HepG2 (cell line): Measurements from ENCODE around the gene TAT. TPM values are rescaled to one million over a fixed set of nuclear protein-coding genes. Genes with fewer than 3 reads are reported as not detected.

ENCODE experiments used
- ARHGAP35 ChIP-seq: sonication (generic); formaldehyde crosslinking; IDR thresholded peaks from 2 replicates; pipeline ENCODE4 v1.9.0; 2022; ENCODE audit warnings: mild to moderate bottlenecking, inconsistent platforms, moderate library complexity, missing genetic modification reagents, borderline replicate concordance
- ATF3 ChIP-seq: sonication (generic); formaldehyde crosslinking; IDR thresholded peaks from 2 replicates; pipeline ENCODE4 v1.4.0; 2020; ENCODE audit warnings: missing genetic modification reagents
- HMG20A ChIP-seq: IDR thresholded peaks from 2 replicates; pipeline ENCODE4 v1.6.1; 2016; ENCODE audit warnings: borderline replicate concordance
- KLF9 ChIP-seq: IDR thresholded peaks from 2 replicates; pipeline ENCODE4 v1.6.1; 2016; ENCODE audit warnings: low read depth
- MTF1 ChIP-seq: sonication (generic); formaldehyde crosslinking; IDR thresholded peaks from 2 replicates; pipeline ENCODE4 v1.5.0; 2020; ENCODE audit warnings: missing genetic modification reagents
- SMAD1 ChIP-seq: sonication (generic); formaldehyde crosslinking; IDR thresholded peaks from 2 replicates; pipeline ENCODE4 v1.4.0; 2020; ENCODE audit warnings: missing genetic modification reagents, low read depth, mild to moderate bottlenecking, borderline replicate concordance
- THAP7 ChIP-seq: sonication (generic); formaldehyde crosslinking; IDR thresholded peaks from 2 replicates; pipeline ENCODE4 v1.8.1; 2023; ENCODE audit warnings: mild to moderate bottlenecking, missing genetic modification reagents
- TSC22D2 ChIP-seq: sonication (generic); formaldehyde crosslinking; IDR thresholded peaks from 2 replicates; pipeline ENCODE4 v1.5.1; 2020; ENCODE audit warnings: missing genetic modification reagents, mild to moderate bottlenecking, borderline replicate concordance
- YY1 ChIP-seq: IDR thresholded peaks from 2 replicates; pipeline ENCODE4 v1.6.1; 2011; ENCODE audit warnings: low read length, low read depth, moderate library complexity, mild to moderate bottlenecking; ENCODE audit not compliant: insufficient read depth, insufficient replicate concordance
- ZBTB3 ChIP-seq: sonication (generic); formaldehyde crosslinking; IDR thresholded peaks from 2 replicates; pipeline ENCODE4 v1.4.0; 2020; ENCODE audit warnings: low read depth, mild to moderate bottlenecking, moderate library complexity, missing genetic modification reagents, borderline replicate concordance
- ZFAT ChIP-seq: sonication (generic); formaldehyde crosslinking; conservative IDR thresholded peaks from 2 replicates; pipeline ENCODE4 v1.8.1; 2023; ENCODE audit warnings: missing genetic modification reagents, inconsistent platforms
- ZNF18 ChIP-seq: sonication (generic); formaldehyde crosslinking; IDR thresholded peaks from 2 replicates; pipeline ENCODE4 v1.8.0; 2022; ENCODE audit warnings: mild to moderate bottlenecking, missing genetic modification reagents; ENCODE audit not compliant: insufficient replicate concordance
- ZNF292 ChIP-seq: sonication (generic); formaldehyde crosslinking; IDR thresholded peaks from 2 replicates; pipeline ENCODE4 v1.8.1; 2022; ENCODE audit warnings: mild to moderate bottlenecking, low read depth, missing genetic modification reagents, borderline replicate concordance
- ZNF362 ChIP-seq: sonication (generic); formaldehyde crosslinking; IDR thresholded peaks from 2 replicates; pipeline ENCODE4 v1.4.0; 2020; ENCODE audit warnings: missing genetic modification reagents, mild to moderate bottlenecking, borderline replicate concordance
- ZNF432 ChIP-seq: sonication (generic); formaldehyde crosslinking; IDR thresholded peaks from 2 replicates; pipeline ENCODE4 v1.5.0; 2020; ENCODE audit warnings: missing genetic modification reagents, mild to moderate bottlenecking, borderline replicate concordance
- ZNF580 ChIP-seq: IDR thresholded peaks from 2 replicates; pipeline ENCODE4 v1.6.1; 2016; ENCODE audit warnings: low read depth, borderline replicate concordance
- ZNF609 ChIP-seq: sonication (generic); formaldehyde crosslinking; IDR thresholded peaks from 2 replicates; pipeline ENCODE4 v1.4.0; 2020; ENCODE audit warnings: mild to moderate bottlenecking, missing genetic modification reagents, borderline replicate concordance
- ZNF614 ChIP-seq: IDR thresholded peaks from 2 replicates; pipeline ENCODE4 v1.6.1; 2018; ENCODE audit warnings: missing biosample characterization, missing genetic modification reagents, inconsistent platforms, borderline replicate concordance
- ZNF7 ChIP-seq: IDR thresholded peaks from 2 replicates; pipeline ENCODE4 v1.6.1; 2016; ENCODE audit warnings: missing biosample characterization, missing genetic modification reagents
- ZNF75D ChIP-seq: sonication (generic); formaldehyde crosslinking; IDR thresholded peaks from 2 replicates; pipeline ENCODE4 v1.8.1; 2023; ENCODE audit warnings: missing genetic modification reagents, mild to moderate bottlenecking, borderline replicate concordance
- ZNF780A ChIP-seq: sonication (generic); formaldehyde crosslinking; IDR thresholded peaks from 2 replicates; pipeline ENCODE4 v1.8.0; 2022; ENCODE audit warnings: mild to moderate bottlenecking, missing genetic modification reagents, moderate library complexity
- polyA plus RNA-seq, 8 experiments: library from polyadenylated mRNA; depleted of rRNA in 3 of 8; stranded (reverse) in 7 of 8; unstranded in 1 of 8; fragments of >200 nt; fragmentation: Illumina TruSeq in 4 of 8; extraction: Trizol in 4 of 8; gene quantifications; 2 replicates each; pipeline versions ENCODE4 v1.2.1 to v1.2.3, GENCODE V29; 2011 to 2016; ENCODE audit warnings: low read depth in 4 of 8, missing spikeins in 1 of 8, mixed read lengths in 1 of 8; ENCODE audit not compliant: insufficient read depth in 1 of 8
- total RNA-seq, 5 experiments: library from RNA; depleted of rRNA; stranded (reverse); fragments of >200 nt; fragmentation: Illumina TruSeq; extraction: Trizol; gene quantifications; 2 replicates each; pipeline ENCODE4 v1.2.3, GENCODE V29; 2016; ENCODE audit warnings: low read depth in 1 of 5

The TAT gene
- total and polyA plus RNA-seq, 2 of the 13 experiments (the other 11 are each of a cell fraction or from before 2014, with no cell fraction given) = 1.6 to 5.8 TPM

- TF ChIP-seq HMG20A (CRISPR knock-in tag) (peak; percentile 73; the same call in 1 of the 2 replicates), ZNF780A (CRISPR knock-in tag) (no peak), ZNF362 (CRISPR knock-in tag) (no peak), ZNF7 (CRISPR knock-in tag) (no peak), ATF3 (no peak), ZBTB3 (CRISPR knock-in tag) (no peak), TSC22D2 (CRISPR knock-in tag) (no peak), THAP7 (CRISPR knock-in tag) (no peak), SMAD1 (no peak), KLF9 (CRISPR knock-in tag) (no peak), ZNF18 (CRISPR knock-in tag) (no peak), ZNF580 (CRISPR knock-in tag) (0 out of 2 replicates have a peak, but pooled peaks have one; percentile 25), MTF1 (CRISPR knock-in tag) (no peak), ZNF292 (CRISPR knock-in tag) (peak; percentile 80), YY1 (peak; percentile 30), ZNF614 (peak; percentile 91), ZNF75D (CRISPR knock-in tag) (no peak), ZNF609 (CRISPR knock-in tag) (peak; percentile 64), ZFAT (CRISPR knock-in tag) (no peak), ARHGAP35 (CRISPR knock-in tag) (no peak), ZNF432 (no peak)
Measured at GRCh38 chr16:71585318-71585703, 8.4 kb upstream of the TAT start (continued).
